AG09309 (cell line): ENCODE results near the gene PRR29.

ENCODE experiments used
- DNase-seq: peaks from one replicate; pipeline ENCODE4 v3.0.0-alpha.2; 2010; ENCODE audit warnings: low read depth
- H3K4me3 ChIP-seq: 2 replicates; pipeline ENCODE4 v1.5.1; 2011; ENCODE audit warnings: mild to moderate bottlenecking, low read depth, low read length, moderate library complexity; ENCODE audit not compliant: control insufficient read depth
- CTCF ChIP-seq: IDR thresholded peaks from 2 replicates; pipeline ENCODE4 v1.5.1; 2011; ENCODE audit warnings: mild to moderate bottlenecking, low read depth, low read length, inconsistent platforms; ENCODE audit not compliant: insufficient read depth, control insufficient read depth; ENCODE audit errors: missing control alignments

Gene PRR29

DNA sequence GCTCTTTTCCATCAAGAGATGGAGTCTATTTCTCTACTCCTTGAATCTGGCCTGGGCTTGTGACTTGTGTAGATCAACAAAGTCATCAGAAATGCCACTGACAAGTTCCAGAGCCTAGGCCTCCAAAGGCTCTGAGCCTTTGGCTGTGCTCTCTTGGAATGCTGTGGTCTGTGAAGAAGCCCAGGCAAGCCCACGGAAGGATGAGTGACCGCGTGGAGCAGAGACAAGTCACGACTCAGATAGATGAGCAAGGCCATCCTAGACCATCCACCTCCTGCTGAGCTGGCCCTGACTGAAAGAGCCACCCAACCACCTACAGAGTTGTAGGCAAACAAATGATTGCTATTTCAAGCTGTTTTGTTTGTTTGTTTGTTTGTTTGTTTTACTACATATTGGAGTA is 33.9 kb downstream of the PRR29 start:
- H3K4me3 ChIP-seq = no peak overlapping the region
- no peak for TF ChIP-seq CTCF
- no peak for DNase-seq

DNA sequence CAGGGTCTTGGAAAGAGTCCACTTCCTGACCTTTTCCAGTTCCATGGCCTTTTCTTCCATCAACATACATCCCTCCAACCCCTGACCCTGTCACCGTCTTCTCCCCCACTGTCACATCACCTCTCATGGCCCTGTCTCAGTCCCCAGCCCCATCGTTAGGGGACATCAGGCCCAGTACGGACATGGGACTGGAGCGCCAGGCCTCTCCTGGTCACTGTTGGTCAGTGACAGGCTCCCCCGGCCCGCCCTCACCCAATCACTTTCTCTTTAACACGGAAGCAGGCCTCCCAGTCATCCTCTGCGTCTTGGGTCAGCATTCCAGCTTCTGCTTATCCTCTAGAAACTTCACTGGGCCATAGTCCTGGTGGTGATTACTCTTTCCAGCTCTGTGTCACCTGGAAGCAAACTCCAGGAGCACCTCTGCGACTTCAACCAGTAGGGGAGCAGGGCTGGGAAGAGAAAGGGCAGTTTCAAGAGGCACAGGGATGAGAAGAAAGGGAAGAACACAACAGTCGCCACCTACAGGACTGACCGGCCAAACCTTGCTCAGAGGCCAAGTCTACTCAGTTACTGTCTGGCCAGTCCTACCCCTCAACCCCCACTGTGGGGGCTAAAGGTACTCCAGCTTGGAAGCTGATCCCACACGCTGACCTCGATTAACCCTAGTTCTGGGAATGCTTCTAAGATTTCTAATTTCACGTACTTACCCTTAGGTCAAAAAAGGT is 38.2 kb downstream of the PRR29 start:
- no peak for DNase-seq
- no peak for TF ChIP-seq CTCF
- H3K4me3 ChIP-seq = no peak overlapping the region

- DNase-seq = no peak
- H3K4me3 ChIP-seq = no peak overlapping the region
- TF ChIP-seq CTCF = no peak
Measured at GRCh38 chr17:64037180-64037579, 39.0 kb downstream of the PRR29 start.

DNA sequence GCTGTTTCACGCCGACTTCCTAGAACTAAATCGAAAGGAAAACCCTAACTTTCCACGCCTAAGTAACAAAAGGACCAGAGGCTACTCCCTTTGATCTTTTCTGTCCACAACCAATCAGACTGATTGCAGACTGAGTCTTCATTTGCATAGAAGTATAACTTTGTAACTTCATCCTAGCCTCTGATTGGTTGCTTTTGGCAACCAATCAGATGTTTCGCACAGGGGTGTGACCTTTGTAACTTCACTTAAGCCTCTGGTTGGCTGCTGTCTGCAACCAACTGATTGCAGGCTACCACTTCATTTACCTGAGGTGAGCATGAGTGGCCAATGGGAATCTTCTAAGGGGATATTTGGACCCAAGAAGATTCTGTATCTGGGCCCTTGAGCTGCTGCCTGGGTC is 39.7 kb downstream of the PRR29 start:
- TF ChIP-seq CTCF = no peak
- H3K4me3 ChIP-seq = no peak overlapping the region
- DNase-seq = no peak

DNA sequence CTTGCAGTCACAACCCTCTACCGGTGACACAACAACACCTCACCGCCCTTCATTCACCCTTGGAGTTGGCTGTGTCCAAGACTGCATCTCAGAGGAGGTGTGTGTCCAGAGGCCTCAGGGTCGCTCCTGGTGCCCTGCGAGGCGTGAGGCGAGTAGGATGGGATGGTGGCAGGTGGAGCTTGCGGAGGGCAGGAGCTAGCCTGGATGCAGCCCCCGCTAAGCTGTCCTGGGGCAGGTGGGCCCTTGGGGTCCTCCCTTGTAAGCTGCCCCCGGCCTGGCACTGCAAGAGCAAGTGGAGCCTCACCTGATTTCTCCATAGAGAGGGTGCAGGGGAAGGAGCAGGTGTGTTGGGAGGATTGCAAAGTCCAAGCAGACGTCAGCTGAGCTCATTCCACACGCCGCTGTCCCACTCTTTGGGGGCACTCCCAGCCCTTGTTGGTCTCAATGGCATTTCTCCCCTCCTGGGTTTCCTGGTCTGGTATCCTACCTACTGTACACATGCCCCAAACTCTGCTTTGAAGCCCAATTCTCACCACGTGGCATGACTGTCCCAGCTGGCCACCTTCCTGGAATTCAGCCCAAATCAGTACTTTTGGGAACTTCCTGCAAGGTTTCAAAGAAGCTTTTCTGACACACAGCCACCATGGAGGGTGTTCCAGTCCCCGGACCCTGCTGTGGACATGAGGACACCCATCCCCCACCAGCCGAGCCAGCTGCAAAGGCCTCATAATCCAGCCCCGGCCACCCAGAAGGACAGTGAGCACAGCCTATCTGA is 40.4 kb downstream of the PRR29 start:
- DNase-seq = no peak
- no peak for TF ChIP-seq CTCF
- no peak overlapping the region for H3K4me3 ChIP-seq

- H3K4me3 ChIP-seq = no peak overlapping the region
- no peak for DNase-seq
- no peak for TF ChIP-seq CTCF
Measured at GRCh38 chr17:64039106-64039400, 40.9 kb downstream of the PRR29 start.
